C4-2B (cell line): ENCODE measurements around the gene ZNF367.

Source experiments
- CTCF ChIP-seq: fragments of 450-650 bp; conservative IDR thresholded peaks from 2 replicates; pipeline ENCODE4 v1.5.1; 2017; ENCODE audit warnings: mild to moderate bottlenecking
- ZFX ChIP-seq: fragments of 450-650 bp; IDR thresholded peaks from 2 replicates; pipeline ENCODE4 v1.6.1; 2017

- TF ChIP-seq CTCF (no peak), ZFX (no peak)
Measured at GRCh38 chr9:96429732-96430131, 11.6 kb upstream of the ZNF367 start.
